GM12873 (cell line): Measurements from ENCODE around the gene ARL3.
A peak's percentile ranks its signal among the peaks of the same experiment; 100 is the strongest.

Source experiments
- CTCF ChIP-seq: IDR thresholded peaks from 2 replicates; pipeline ENCODE4 v1.5.1; 2012; ENCODE audit warnings: low read depth, mild to moderate bottlenecking, moderate library complexity, low read length, control low read depth; ENCODE audit not compliant: insufficient read depth; ENCODE audit errors: missing control alignments

Gene ARL3

GRCh38 chr10:102743588-102744373 lies 29.6 kb upstream of the ARL3 start, which contains the start of gene WBP1L:
Gene WBP1L (plus strand): TSS chr10:102743948. CDS start chr10:102744054, 106 bp downstream.
- TF ChIP-seq CTCF, result peak; percentile 5

- TF ChIP-seq CTCF, result no peak
These were observed 28.9 kb upstream of the ARL3 start for GRCh38 chr10:102743078-102743587.

GRCh38 chr10:102741726-102742237 lies 27.6 kb upstream of the ARL3 start:
- no peak for TF ChIP-seq CTCF

- TF ChIP-seq CTCF, result no peak
These were observed 26.0 kb upstream of the ARL3 start for GRCh38 chr10:102740229-102740628.

GRCh38 chr10:102738692-102739121 lies 24.5 kb upstream of the ARL3 start:
- no peak for TF ChIP-seq CTCF

GRCh38 chr10:102735065-102735562 lies 20.9 kb upstream of the ARL3 start:
- no peak for TF ChIP-seq CTCF

GRCh38 chr10:102732661-102733060 lies 18.5 kb upstream of the ARL3 start:
- TF ChIP-seq CTCF, result no peak
